Dendritic cell treated with granulocyte-macrophage colony-stimulating factor and Interleukin-4, amounts not matched to agents 40 ng/mL and 50 ng/mL, for 4 days (primary cell): ENCODE data around the gene RBMY1F.
"Not testable (repeated sequence)": the region's sequence is repeated elsewhere in the genome, so short reads cannot be mapped to it uniquely, and the experiment has no call there.

Experiments used
- H3K27ac Mint-ChIP-seq: one replicate; pipeline ENCODE4 v1.8.0; 2022; ENCODE audit warnings: mild to moderate bottlenecking, mixed read lengths
- H3K27me3 Mint-ChIP-seq: one replicate; pipeline ENCODE4 v1.8.0; 2022; ENCODE audit warnings: mild to moderate bottlenecking, mixed read lengths
- H3K36me3 Mint-ChIP-seq: one replicate; pipeline ENCODE4 v1.8.0; 2022; ENCODE audit warnings: low read depth, mixed read lengths
- H3K4me1 Mint-ChIP-seq: one replicate; pipeline ENCODE4 v1.8.0; 2022; ENCODE audit warnings: low read depth, mixed read lengths
- H3K4me3 Mint-ChIP-seq: one replicate; pipeline ENCODE4 v1.8.0; 2022; ENCODE audit warnings: mild to moderate bottlenecking, moderate library complexity, mixed read lengths
- H3K9me3 Mint-ChIP-seq: one replicate; pipeline ENCODE4 v1.8.0; 2022; ENCODE audit warnings: mixed read lengths
- intact Hi-C: fragments of 100-400 bp; cut with micrococcal nuclease; formaldehyde crosslinking; loops from one replicate; pipeline ENCODE4 v1.15.0; 2022

Gene RBMY1F

GRCh38 chrY:22182823-22183222, at the start of gene RBMY1F:
Gene RBMY1F (minus strand): TSS chrY:22182923. CDS start chrY:22180969, 1,954 bp downstream.
- H3K9me3 Mint-ChIP-seq, H3K4me1 Mint-ChIP-seq, H3K36me3 Mint-ChIP-seq, H3K27me3 Mint-ChIP-seq, H3K27ac Mint-ChIP-seq, H3K4me3 Mint-ChIP-seq, intact Hi-C loops: not testable (repeated sequence)

- H3K27ac Mint-ChIP-seq, H3K36me3 Mint-ChIP-seq, H3K27me3 Mint-ChIP-seq, intact Hi-C loops, H3K4me1 Mint-ChIP-seq, H3K9me3 Mint-ChIP-seq, H3K4me3 Mint-ChIP-seq: not testable (repeated sequence)
Measured at GRCh38 chrY:22151144-22151543, 31.6 kb downstream of the RBMY1F start.

DNA sequence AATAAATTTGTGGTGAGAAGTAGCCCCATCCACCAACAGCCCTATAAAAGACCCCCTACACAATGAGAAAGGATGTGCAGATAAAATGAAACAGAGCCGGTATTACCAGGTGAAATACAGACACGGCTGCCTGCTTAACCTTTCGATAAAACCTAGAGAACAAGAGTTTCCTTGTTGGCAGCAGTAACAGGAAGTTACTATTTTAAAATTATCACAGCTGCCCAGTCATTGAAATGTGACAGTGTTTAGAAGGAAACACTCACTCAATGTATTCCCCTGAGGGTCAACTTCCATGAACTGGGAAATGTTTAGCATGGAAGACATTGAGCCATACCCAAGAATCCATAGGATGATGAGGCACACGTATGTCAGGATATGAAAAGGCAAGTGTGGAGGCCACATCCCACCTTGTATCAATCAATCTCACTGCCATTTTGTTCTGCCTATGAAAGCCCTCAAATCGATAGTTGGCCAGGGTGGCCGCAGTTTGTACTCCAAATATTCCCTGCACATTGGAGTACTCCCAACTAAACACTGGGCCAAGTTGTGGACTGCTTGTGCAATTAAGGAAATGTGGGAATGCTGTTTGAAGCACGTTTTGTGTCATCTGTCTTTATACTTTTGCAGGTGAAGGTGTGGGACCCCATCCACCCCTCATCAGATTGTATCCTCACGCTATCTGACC, 41.6 kb downstream of the RBMY1F start:
- H3K27ac Mint-ChIP-seq = not testable (repeated sequence)

GRCh38 chrY:22134719-22135118, 48.0 kb downstream of the RBMY1F start:
- intact Hi-C loops, H3K4me3 Mint-ChIP-seq, H3K4me1 Mint-ChIP-seq, H3K9me3 Mint-ChIP-seq, H3K36me3 Mint-ChIP-seq, H3K27ac Mint-ChIP-seq, H3K27me3 Mint-ChIP-seq: not testable (repeated sequence)

More for the DNA sequence above, 41.6 kb downstream of the RBMY1F start:
- H3K9me3 Mint-ChIP-seq, H3K4me1 Mint-ChIP-seq, H3K27me3 Mint-ChIP-seq, intact Hi-C loops, H3K36me3 Mint-ChIP-seq, H3K4me3 Mint-ChIP-seq: not testable (repeated sequence)

GRCh38 chrY:22130494-22130893, 52.2 kb downstream of the RBMY1F start:
- intact Hi-C loops, H3K4me1 Mint-ChIP-seq, H3K27me3 Mint-ChIP-seq, H3K4me3 Mint-ChIP-seq, H3K36me3 Mint-ChIP-seq, H3K9me3 Mint-ChIP-seq, H3K27ac Mint-ChIP-seq: not testable (repeated sequence)
